Loucy (cell line): ENCODE results near the gene PRKCE.

Experiments used
- H2AFZ ChIP-seq: fragments of 200-600 bp; sonication (generic); 2 replicates; pipeline ENCODE4 v1.6.0; 2016; ENCODE audit warnings: antibody characterized with exemption, mild to moderate bottlenecking, low read length, moderate library complexity
- H3F3A ChIP-seq: fragments of 200-600 bp; 2 replicates; pipeline ENCODE4 v1.6.0; 2016; ENCODE audit warnings: antibody characterized with exemption, low read depth, mild to moderate bottlenecking
- H3K27me3 ChIP-seq: fragments of 200-600 bp; sonication (generic); 2 replicates; pipeline ENCODE4 v1.6.1; 2014; ENCODE audit warnings: low read length, mild to moderate bottlenecking; ENCODE audit not compliant: insufficient read depth, poor library complexity, severe bottlenecking
- H3K36me3 ChIP-seq: fragments of 200-600 bp; sonication (generic); 2 replicates; pipeline ENCODE4 v1.6.1; 2016; ENCODE audit warnings: low read length; ENCODE audit not compliant: insufficient read depth
- H3K4me1 ChIP-seq: fragments of 200-600 bp; sonication (generic); 2 replicates; pipeline ENCODE4 v1.5.1; 2014; ENCODE audit warnings: low read length, mild to moderate bottlenecking; ENCODE audit not compliant: insufficient read depth, poor library complexity, severe bottlenecking
- H3K4me2 ChIP-seq: fragments of 200-600 bp; sonication (generic); 2 replicates; pipeline ENCODE4 v1.6.0; 2014; ENCODE audit warnings: antibody characterized with exemption, low read length, low read depth, mild to moderate bottlenecking; ENCODE audit not compliant: poor library complexity, severe bottlenecking
- H3K4me3 ChIP-seq: fragments of 200-600 bp; sonication (generic); 2 replicates; pipeline ENCODE4 v1.5.1; 2014; ENCODE audit warnings: low read length, mild to moderate bottlenecking, mixed read lengths; ENCODE audit not compliant: poor library complexity, severe bottlenecking
- H3K79me2 ChIP-seq: fragments of 200-600 bp; sonication (generic); 2 replicates; pipeline ENCODE4 v1.6.1; 2014; ENCODE audit warnings: low read length; ENCODE audit not compliant: insufficient read depth
- H3K9ac ChIP-seq: fragments of 200-600 bp; sonication (generic); 2 replicates; pipeline ENCODE4 v1.6.0; 2014; ENCODE audit warnings: mild to moderate bottlenecking, low read depth, low read length, moderate library complexity; ENCODE audit not compliant: poor library complexity, severe bottlenecking
- H3K9me2 ChIP-seq: fragments of 200-600 bp; sonication (generic); replicated peaks from 2 replicates; pipeline ENCODE4 v1.6.1; 2016; ENCODE audit warnings: low read depth, low read length, mixed read lengths
- H3K9me3 ChIP-seq: fragments of 200-600 bp; sonication (generic); 2 replicates; pipeline ENCODE4 v1.6.1; 2014; ENCODE audit warnings: mild to moderate bottlenecking, antibody characterized with exemption, low read length, low read depth; ENCODE audit not compliant: insufficient read depth
- H4K20me1 ChIP-seq: fragments of 200-600 bp; sonication (generic); 2 replicates; pipeline ENCODE4 v1.6.0; 2014; ENCODE audit warnings: antibody characterized with exemption, low read length, mild to moderate bottlenecking; ENCODE audit not compliant: insufficient read depth, poor library complexity, severe bottlenecking
- EZH2phosphoT487 ChIP-seq: fragments of 200-600 bp; IDR thresholded peaks from 2 replicates; pipeline ENCODE4 v1.6.1; 2018; ENCODE audit warnings: antibody characterized with exemption, mild to moderate bottlenecking, moderate library complexity, borderline replicate concordance
- TF ChIP-seq, protein P1 (sequence below): fragments of 200-600 bp; sonication (generic); conservative IDR thresholded peaks from 2 replicates; pipeline ENCODE4 v1.5.1; 2014; ENCODE audit warnings: mild to moderate bottlenecking, antibody characterized with exemption, low read length

PRKCE gene

DNA sequence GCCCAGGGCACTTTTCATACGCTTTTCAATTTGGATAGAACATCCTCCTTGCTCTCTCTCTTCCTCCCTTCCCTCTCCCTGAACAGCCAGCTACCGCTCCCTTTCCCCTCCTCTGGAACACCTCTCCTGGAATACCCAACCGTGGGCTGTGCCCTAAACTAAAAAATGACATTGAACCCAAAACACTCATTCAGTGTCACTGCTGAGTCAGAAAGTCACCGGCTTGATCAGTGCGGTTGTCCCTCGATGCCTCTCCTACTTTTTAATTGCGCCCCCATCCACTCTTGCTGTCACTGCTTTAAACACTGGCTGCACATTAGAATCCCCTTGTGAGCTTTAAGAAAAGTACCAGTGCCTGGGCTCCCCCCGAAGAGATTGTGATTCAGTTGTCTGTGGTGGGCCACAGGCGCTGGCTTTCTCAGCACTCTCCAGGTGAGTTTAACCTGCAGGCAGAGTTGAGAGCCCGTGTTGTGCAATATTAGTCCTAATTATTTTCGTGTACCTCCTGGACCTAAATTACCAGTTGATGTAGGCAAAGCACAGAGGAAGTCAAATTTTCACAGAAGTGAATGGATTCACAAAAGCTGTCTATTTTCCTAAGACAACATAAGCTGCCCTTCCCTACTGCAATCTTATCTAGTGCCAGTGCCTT is 302.0 kb downstream of the PRKCE start:
- Histone ChIP-seq H3K9ac (no peak overlapping the region), H3K79me2 (no peaks in the 10 kb centered on the region; the same call in 1 of the 2 replicates), H3K27me3 (no peaks in the 10 kb centered on the region), H3K4me2 (no peak overlapping the region), H2AFZ (no peak overlapping the region), H3K4me1 (peaks cover 23% of the 10 kb centered on the region), H3K9me2 (no peaks in the 10 kb centered on the region), H3F3A (no peaks in the 10 kb centered on the region), H3K36me3 (no peaks in the 10 kb centered on the region), H3K9me3 (no peaks in the 10 kb centered on the region), H4K20me1 (no peaks in the 10 kb centered on the region), H3K4me3 (no peak overlapping the region)
- TF ChIP-seq, protein P1, sequence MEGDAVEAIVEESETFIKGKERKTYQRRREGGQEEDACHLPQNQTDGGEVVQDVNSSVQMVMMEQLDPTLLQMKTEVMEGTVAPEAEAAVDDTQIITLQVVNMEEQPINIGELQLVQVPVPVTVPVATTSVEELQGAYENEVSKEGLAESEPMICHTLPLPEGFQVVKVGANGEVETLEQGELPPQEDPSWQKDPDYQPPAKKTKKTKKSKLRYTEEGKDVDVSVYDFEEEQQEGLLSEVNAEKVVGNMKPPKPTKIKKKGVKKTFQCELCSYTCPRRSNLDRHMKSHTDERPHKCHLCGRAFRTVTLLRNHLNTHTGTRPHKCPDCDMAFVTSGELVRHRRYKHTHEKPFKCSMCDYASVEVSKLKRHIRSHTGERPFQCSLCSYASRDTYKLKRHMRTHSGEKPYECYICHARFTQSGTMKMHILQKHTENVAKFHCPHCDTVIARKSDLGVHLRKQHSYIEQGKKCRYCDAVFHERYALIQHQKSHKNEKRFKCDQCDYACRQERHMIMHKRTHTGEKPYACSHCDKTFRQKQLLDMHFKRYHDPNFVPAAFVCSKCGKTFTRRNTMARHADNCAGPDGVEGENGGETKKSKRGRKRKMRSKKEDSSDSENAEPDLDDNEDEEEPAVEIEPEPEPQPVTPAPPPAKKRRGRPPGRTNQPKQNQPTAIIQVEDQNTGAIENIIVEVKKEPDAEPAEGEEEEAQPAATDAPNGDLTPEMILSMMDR = no peak
- no peak for TF ChIP-seq EZH2phosphoT487

- TF ChIP-seq EZH2phosphoT487 = no peak
- TF ChIP-seq, protein P1 = no peak
- Histone ChIP-seq H3K27me3 (no peaks in the 10 kb centered on the region), H3K4me3 (no peak overlapping the region), H3K9ac (no peak overlapping the region), H3K79me2 (no peaks in the 10 kb centered on the region; the same call in 1 of the 2 replicates), H3K9me3 (no peaks in the 10 kb centered on the region), H3K4me1 (peaks cover 29% of the 10 kb centered on the region), H4K20me1 (no peaks in the 10 kb centered on the region), H2AFZ (no peak overlapping the region), H3K4me2 (no peak overlapping the region), H3K36me3 (no peaks in the 10 kb centered on the region), H3K9me2 (no peaks in the 10 kb centered on the region), H3F3A (no peaks in the 10 kb centered on the region)
Observed at GRCh38 chr2:45954233-45954850, 302.9 kb downstream of the PRKCE start.

- H3K4me1 ChIP-seq = peaks cover 23% of the 10 kb centered on the region
- no peak overlapping the region for H3K4me2 ChIP-seq
- H3K36me3 ChIP-seq = no peaks in the 10 kb centered on the region
- H3K4me3 ChIP-seq = no peak overlapping the region
- TF ChIP-seq, protein P1 = no peak
- no peak for TF ChIP-seq EZH2phosphoT487
- no peaks in the 10 kb centered on the region for H4K20me1 ChIP-seq
- no peaks in the 10 kb centered on the region for H3K9me3 ChIP-seq
- no peak overlapping the region for H3K9ac ChIP-seq
- H2AFZ ChIP-seq = no peak overlapping the region
- no peaks in the 10 kb centered on the region for H3K9me2 ChIP-seq
- H3F3A ChIP-seq = no peaks in the 10 kb centered on the region
- H3K79me2 ChIP-seq = peaks cover 8% of the 10 kb centered on the region; the same call in 1 of the 2 replicates
- no peaks in the 10 kb centered on the region for H3K27me3 ChIP-seq
Observed at GRCh38 chr2:45957533-45958227, 306.2 kb downstream of the PRKCE start.
